Measurements from ENCODE around the gene ASXL1. TPM values are rescaled to one million over a fixed set of nuclear protein-coding genes. Genes with fewer than 3 reads are reported as not detected.
"Not testable (repeated sequence)": the region's sequence is repeated elsewhere in the genome, so short reads cannot be mapped to it uniquely, and the experiment has no call there.

ASXL1 gene
- total RNA-seq, 1 donor from 2014 or later: 25.0 TPM

GRCh38 chr20:32404017-32404416 is 45.9 kb downstream of the ASXL1 start:
- Histone ChIP-seq H3K4me1 (no peaks in the 10 kb centered on the region), H3K4me3 (no peak overlapping the region), H3K27me3 (ENCODE audit: low read depth) (no peaks in the 10 kb centered on the region), H3K36me3 (no peaks in the 10 kb centered on the region), H3K9me3 (replicated peaks) (no peaks in the 10 kb centered on the region), H3K27ac (replicated peaks) (no peak overlapping the region)
- DNase-seq: no peak
- TF ChIP-seq, protein P1, sequence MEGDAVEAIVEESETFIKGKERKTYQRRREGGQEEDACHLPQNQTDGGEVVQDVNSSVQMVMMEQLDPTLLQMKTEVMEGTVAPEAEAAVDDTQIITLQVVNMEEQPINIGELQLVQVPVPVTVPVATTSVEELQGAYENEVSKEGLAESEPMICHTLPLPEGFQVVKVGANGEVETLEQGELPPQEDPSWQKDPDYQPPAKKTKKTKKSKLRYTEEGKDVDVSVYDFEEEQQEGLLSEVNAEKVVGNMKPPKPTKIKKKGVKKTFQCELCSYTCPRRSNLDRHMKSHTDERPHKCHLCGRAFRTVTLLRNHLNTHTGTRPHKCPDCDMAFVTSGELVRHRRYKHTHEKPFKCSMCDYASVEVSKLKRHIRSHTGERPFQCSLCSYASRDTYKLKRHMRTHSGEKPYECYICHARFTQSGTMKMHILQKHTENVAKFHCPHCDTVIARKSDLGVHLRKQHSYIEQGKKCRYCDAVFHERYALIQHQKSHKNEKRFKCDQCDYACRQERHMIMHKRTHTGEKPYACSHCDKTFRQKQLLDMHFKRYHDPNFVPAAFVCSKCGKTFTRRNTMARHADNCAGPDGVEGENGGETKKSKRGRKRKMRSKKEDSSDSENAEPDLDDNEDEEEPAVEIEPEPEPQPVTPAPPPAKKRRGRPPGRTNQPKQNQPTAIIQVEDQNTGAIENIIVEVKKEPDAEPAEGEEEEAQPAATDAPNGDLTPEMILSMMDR (IDR thresholded peaks at IDR 0.05; ENCODE audit: borderline replicate concordance): no peak
- intact Hi-C loops (cut with micrococcal nuclease): no loop called here

GRCh38 chr20:32406701-32407100 is 48.6 kb downstream of the ASXL1 start:
- Histone ChIP-seq H3K27ac (replicated peaks) (no peak overlapping the region), H3K9me3 (replicated peaks) (no peaks in the 10 kb centered on the region), H3K4me3 (no peak overlapping the region), H3K4me1 (peaks cover 6% of the 10 kb centered on the region), H3K36me3 (peaks cover 3% of the 10 kb centered on the region), H3K27me3 (ENCODE audit: low read depth) (no peaks in the 10 kb centered on the region)
- DNase-seq: no peak
- intact Hi-C loops (cut with micrococcal nuclease): no loop called here
- TF ChIP-seq, protein P1 (IDR thresholded peaks at IDR 0.05; ENCODE audit: borderline replicate concordance): no peak

- H3K27ac ChIP-seq (replicated peaks); intact Hi-C loops (cut with micrococcal nuclease); H3K9me3 ChIP-seq (replicated peaks); DNase-seq; H3K4me3 ChIP-seq; H3K4me1 ChIP-seq; H3K27me3 ChIP-seq (ENCODE audit: low read depth); H3K36me3 ChIP-seq: not testable (repeated sequence)
Observed at GRCh38 chr20:32407131-32407750, 49.1 kb downstream of the ASXL1 start.

DNA sequence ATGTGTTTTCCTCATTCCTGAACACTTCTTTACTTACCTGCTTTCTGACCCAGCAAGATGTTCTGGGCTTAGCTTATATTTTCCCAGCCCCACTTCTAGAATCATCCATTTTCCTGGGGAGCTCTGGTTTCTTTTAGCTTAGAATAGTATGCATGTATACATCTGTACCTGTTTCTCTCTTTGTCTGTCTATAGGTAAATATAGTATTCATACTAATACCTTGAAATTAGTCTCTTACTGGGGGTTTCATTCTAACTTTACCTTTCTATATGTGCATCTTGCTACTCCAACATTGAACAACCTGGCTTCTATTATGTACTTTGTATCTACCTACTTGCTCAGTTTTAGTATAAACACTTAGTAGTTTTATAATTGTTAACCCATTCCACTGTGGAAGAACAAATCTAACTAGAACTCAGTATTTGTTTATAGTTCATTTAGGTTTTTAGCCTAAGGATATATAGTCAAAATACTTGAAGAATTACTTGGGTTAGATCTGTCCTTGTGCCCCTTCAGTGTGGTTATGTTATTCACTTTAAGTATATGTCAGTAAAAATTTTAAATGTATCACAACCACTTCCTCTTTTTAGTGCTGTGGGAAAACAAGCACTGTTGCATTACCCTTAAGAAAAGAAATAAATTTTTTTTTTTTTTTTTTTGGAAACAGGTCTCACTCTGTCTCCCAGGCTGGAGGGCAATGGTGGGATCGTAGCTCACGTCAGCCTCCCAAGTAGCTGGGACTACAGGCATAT is 54.0 kb downstream of the ASXL1 start:
- intact Hi-C loops (cut with micrococcal nuclease): no loop called here
- Histone ChIP-seq H3K36me3 (peaks cover 3% of the 10 kb centered on the region), H3K9me3 (replicated peaks) (no peaks in the 10 kb centered on the region), H3K27me3 (ENCODE audit: low read depth) (no peaks in the 10 kb centered on the region), H3K27ac (replicated peaks) (no peak overlapping the region), H3K4me1 (peaks cover 29% of the 10 kb centered on the region), H3K4me3 (no peak overlapping the region)
- DNase-seq: no peak
- TF ChIP-seq, protein P1 (IDR thresholded peaks at IDR 0.05; ENCODE audit: borderline replicate concordance): no peak

- Histone ChIP-seq H3K4me1 (peaks cover 22% of the 10 kb centered on the region), H3K9me3 (replicated peaks) (no peaks in the 10 kb centered on the region), H3K4me3 (no peak overlapping the region), H3K27ac (replicated peaks) (no peak overlapping the region), H3K27me3 (ENCODE audit: low read depth) (no peaks in the 10 kb centered on the region), H3K36me3 (no peaks in the 10 kb centered on the region)
- intact Hi-C loops (cut with micrococcal nuclease): no loop called here
- TF ChIP-seq, protein P1 (IDR thresholded peaks at IDR 0.05; ENCODE audit: borderline replicate concordance): no peak
- DNase-seq: no peak
Observed at GRCh38 chr20:32415494-32415893, 57.4 kb downstream of the ASXL1 start.

- intact Hi-C loops (cut with micrococcal nuclease): no loop called here
- peaks cover 22% of the 10 kb centered on the region for H3K4me1 ChIP-seq
- DNase-seq: no peak
- H3K4me3 ChIP-seq: no peak overlapping the region
- H3K27ac ChIP-seq (replicated peaks): no peak overlapping the region
- TF ChIP-seq, protein P1 (IDR thresholded peaks at IDR 0.05; ENCODE audit: borderline replicate concordance): no peak
- no peaks in the 10 kb centered on the region for H3K36me3 ChIP-seq
- no peaks in the 10 kb centered on the region for H3K27me3 ChIP-seq (ENCODE audit: low read depth)
- H3K9me3 ChIP-seq (replicated peaks): no peaks in the 10 kb centered on the region
Observed at GRCh38 chr20:32416206-32416605, 58.1 kb downstream of the ASXL1 start.

Measured in left ventricle myocardium inferior (tissue), 1 donor.